SK-N-SH (cell line): Measurements from ENCODE around the gene PRKAG1.

Experiments
- CTCF ChIP-seq: fragments of 200-600 bp; sonication (generic); IDR thresholded peaks from 2 replicates; pipeline ENCODE4 v1.6.1; 2017; ENCODE audit warnings: antibody characterized with exemption, mild to moderate bottlenecking, moderate library complexity
- MXI1 ChIP-seq: IDR thresholded peaks from 2 replicates; pipeline ENCODE4 v1.6.1; 2012; ENCODE audit warnings: mild to moderate bottlenecking, low read depth, low read length, improper control_type of control experiment
- POLR2AphosphoS5 ChIP-seq: IDR thresholded peaks from 2 replicates; pipeline ENCODE4 v1.6.1; 2012; ENCODE audit warnings: low read depth, low read length
- USF2 ChIP-seq: fragments of 150-350 bp; IDR thresholded peaks from 2 replicates; pipeline ENCODE4 v1.6.1; 2017; ENCODE audit warnings: antibody characterized with exemption, low read length, low read depth, borderline replicate concordance

- TF ChIP-seq MXI1 (no peak), POLR2AphosphoS5 (no peak), CTCF (no peak), USF2 (no peak)
Measured at GRCh38 chr12:49041881-49042484, 23.4 kb upstream of the PRKAG1 start.
